ENCODE data around the gene ZNF470. TPM values are rescaled to one million over a fixed set of nuclear protein-coding genes. Genes with fewer than 3 reads are reported as not detected.

The ZNF470 gene
- total and polyA plus RNA-seq, 9 of the 15 experiments (the other 6 are each of a cell fraction or from before 2014, with no cell fraction given) = 0.03 TPM; not detected in 8

- no peak for TF ChIP-seq NFRKB (IDR thresholded peaks at IDR 0.05; ENCODE audit: low read depth)
- no peak for TF ChIP-seq TSC22D4 (tag; IDR thresholded peaks at IDR 0.05)
- TF ChIP-seq RUNX1 (IDR thresholded peaks at IDR 0.05; ENCODE audit: low read depth) = no peak
- TF ChIP-seq ZNF143 (CRISPR knock-in tag; IDR thresholded peaks at IDR 0.05) = peak; percentile 61
- 0 out of 2 replicates have a peak, but pooled peaks have one; percentile 34 for TF ChIP-seq ZBTB40 (IDR thresholded peaks at IDR 0.05)
- no peak for TF ChIP-seq ZBTB40 (CRISPR knock-in tag; IDR thresholded peaks at IDR 0.05)
- TF ChIP-seq CBX3 (IDR thresholded peaks at IDR 0.05; ENCODE audit: borderline replicate concordance in 1 of 2, low read length in 2 of 2) = no peak
- TF ChIP-seq GABPB2 (CRISPR knock-in tag; conservative IDR thresholded peaks at IDR 0.05) = no peak
- no peak for TF ChIP-seq CREB5 (CRISPR knock-in tag; IDR thresholded peaks at IDR 0.05)
- TF ChIP-seq EP400 (IDR thresholded peaks at IDR 0.05) = no peak
- no peak for TF ChIP-seq KLF1 (tag; IDR thresholded peaks at IDR 0.05)
- TF ChIP-seq GABPA (tag; conservative IDR thresholded peaks at IDR 0.05; ENCODE audit: low read depth) = 0 out of 2 replicates have a peak, but pooled peaks have one; percentile 18
- no peak for TF ChIP-seq ZNF449 (CRISPR knock-in tag; IDR thresholded peaks at IDR 0.05)
- no peak for TF ChIP-seq POLR2AphosphoS2 (IDR thresholded peaks at IDR 0.05; ENCODE audit: low read length)
- peak; percentile 70 for TF ChIP-seq HCFC1 (IDR thresholded peaks at IDR 0.05; ENCODE audit: low read depth, low read length)
Observed at GRCh38 chr19:56567274-56568120, at the start of gene ZNF470 (continued).

Data from K562 (cell line).